RWPE2 (cell line): ENCODE measurements around the gene SEMA4D.

Experiments
- ATAC-seq: fragments of 200-7000 bp; cut with Tn5 transposase; 3 replicates; pipeline ENCODE4 v1.9.1; 2021; ENCODE audit warnings: low read depth
- DNase-seq: peaks from one replicate; pipeline ENCODE4 v3.0.0-alpha.2; 2020; ENCODE audit warnings: low spot score
- H3K27ac ChIP-seq: fragments of 450-650 bp; 2 replicates; pipeline ENCODE4 v1.5.1; 2017; ENCODE audit warnings: mild to moderate bottlenecking; ENCODE audit not compliant: poor library complexity, severe bottlenecking
- H3K27me3 ChIP-seq: fragments of 250-450 bp; sonication (Bioruptor Pico); 2 replicates; pipeline ENCODE4 v1.5.1; 2021; ENCODE audit warnings: mild to moderate bottlenecking, moderate library complexity; ENCODE audit not compliant: insufficient read depth, poor library complexity, severe bottlenecking
- H3K36me3 ChIP-seq: fragments of 250-450 bp; sonication (Bioruptor Pico); 2 replicates; pipeline ENCODE4 v1.5.1; 2020; ENCODE audit warnings: low read depth, mild to moderate bottlenecking, moderate library complexity
- H3K4me1 ChIP-seq: fragments of 250-450 bp; sonication (Bioruptor Pico); 2 replicates; pipeline ENCODE4 v1.5.1; 2021; ENCODE audit warnings: mild to moderate bottlenecking, moderate library complexity; ENCODE audit not compliant: insufficient read depth, poor library complexity, severe bottlenecking
- H3K4me3 ChIP-seq: fragments of 250-450 bp; sonication (Bioruptor Pico); 2 replicates; pipeline ENCODE4 v1.5.1; 2021; ENCODE audit warnings: mild to moderate bottlenecking, moderate library complexity; ENCODE audit not compliant: severe bottlenecking
- H3K9me3 ChIP-seq: fragments of 250-450 bp; sonication (Bioruptor Pico); 2 replicates; pipeline ENCODE4 v1.5.1; 2021; ENCODE audit warnings: mild to moderate bottlenecking, moderate library complexity; ENCODE audit not compliant: severe bottlenecking
- CTCF ChIP-seq: fragments of 450-650 bp; IDR thresholded peaks from one replicate; pipeline ENCODE4 v1.5.1; 2017; ENCODE audit warnings: mild to moderate bottlenecking, moderate library complexity; ENCODE audit not compliant: poor library complexity, severe bottlenecking

The SEMA4D gene

GRCh38 chr9:89491694-89492093 lies 6.2 kb downstream of the SEMA4D start:
- H3K27me3 ChIP-seq: no peaks in the 10 kb centered on the region
- H3K4me3 ChIP-seq: no peak overlapping the region
- no peak for TF ChIP-seq CTCF
- H3K4me1 ChIP-seq: no peaks in the 10 kb centered on the region
- no peaks in the 10 kb centered on the region for H3K9me3 ChIP-seq
- DNase-seq (no peak), ATAC-seq (no peak)
- H3K27ac ChIP-seq: no peak overlapping the region
- no peaks in the 10 kb centered on the region for H3K36me3 ChIP-seq

- no peak for TF ChIP-seq CTCF
- DNase-seq (no peak), ATAC-seq (no peak)
- no peaks in the 10 kb centered on the region for H3K27me3 ChIP-seq
- no peaks in the 10 kb centered on the region for H3K9me3 ChIP-seq
- no peak overlapping the region for H3K4me3 ChIP-seq
- H3K36me3 ChIP-seq: no peaks in the 10 kb centered on the region
- H3K4me1 ChIP-seq: no peaks in the 10 kb centered on the region
- no peak overlapping the region for H3K27ac ChIP-seq
These were observed 8.1 kb downstream of the SEMA4D start for GRCh38 chr9:89489548-89490530.

- ATAC-seq (no peak), DNase-seq (no peak)
- H3K4me3 ChIP-seq: no peak overlapping the region
- no peaks in the 10 kb centered on the region for H3K9me3 ChIP-seq
- H3K27ac ChIP-seq: no peak overlapping the region
- H3K4me1 ChIP-seq: no peaks in the 10 kb centered on the region
- H3K36me3 ChIP-seq: no peaks in the 10 kb centered on the region
- TF ChIP-seq CTCF: no peak
- H3K27me3 ChIP-seq: no peaks in the 10 kb centered on the region
These were observed 9.0 kb downstream of the SEMA4D start for GRCh38 chr9:89488936-89489335.

GRCh38 chr9:89488131-89488530 lies 9.8 kb downstream of the SEMA4D start:
- H3K27ac ChIP-seq: no peak overlapping the region
- no peak overlapping the region for H3K4me3 ChIP-seq
- H3K4me1 ChIP-seq: no peaks in the 10 kb centered on the region
- ATAC-seq: no peak
- H3K9me3 ChIP-seq: no peaks in the 10 kb centered on the region
- TF ChIP-seq CTCF: no peak
- H3K36me3 ChIP-seq: no peaks in the 10 kb centered on the region
- no peaks in the 10 kb centered on the region for H3K27me3 ChIP-seq
- no peak for DNase-seq

GRCh38 chr9:89486681-89487080 lies 11.2 kb downstream of the SEMA4D start:
- Histone ChIP-seq H3K4me1 (no peaks in the 10 kb centered on the region), H3K9me3 (no peaks in the 10 kb centered on the region), H3K36me3 (no peaks in the 10 kb centered on the region), H3K27ac (no peak overlapping the region), H3K4me3 (no peak overlapping the region), H3K27me3 (no peaks in the 10 kb centered on the region)
- DNase-seq (no peak), ATAC-seq (no peak)
- no peak for TF ChIP-seq CTCF
